IPS-11a (cell line): ENCODE results near the gene USP4.
"Not testable (repeated sequence)": the region's sequence is repeated elsewhere in the genome, so short reads cannot be mapped to it uniquely, and the experiment has no call there.

Source experiments
- H3K4me3 ChIP-seq: one replicate; pipeline ENCODE4 v1.5.1; 2013; ENCODE audit warnings: low read depth, low read length, control low read depth

The USP4 gene

GRCh38 chr3:49255112-49255511 is 84.7 kb downstream of the USP4 start:
- no peak overlapping the region for H3K4me3 ChIP-seq

GRCh38 chr3:49253512-49253911 is 86.3 kb downstream of the USP4 start:
- H3K4me3 ChIP-seq, result no peak overlapping the region

GRCh38 chr3:49248840-49249227 is 91.0 kb downstream of the USP4 start:
- no peak overlapping the region for H3K4me3 ChIP-seq

GRCh38 chr3:49244581-49245205 is 95.2 kb downstream of the USP4 start:
- H3K4me3 ChIP-seq, result no peak overlapping the region

GRCh38 chr3:49240091-49240490 is 99.8 kb downstream of the USP4 start:
- H3K4me3 ChIP-seq, result not testable (repeated sequence)

GRCh38 chr3:49238274-49239127 is 101.4 kb downstream of the USP4 start:
- no peak overlapping the region for H3K4me3 ChIP-seq

GRCh38 chr3:49237344-49237743 is 102.5 kb downstream of the USP4 start:
- no peak overlapping the region for H3K4me3 ChIP-seq

GRCh38 chr3:49236226-49236625 is 103.6 kb downstream of the USP4 start:
- H3K4me3 ChIP-seq, result no peak overlapping the region

GRCh38 chr3:49228817-49229216 is 111.0 kb downstream of the USP4 start:
- H3K4me3 ChIP-seq, result not testable (repeated sequence)
